GM12874 (cell line): ENCODE measurements around the gene ZNF532.

Experiments
- TF ChIP-seq, protein P1 (sequence below): IDR thresholded peaks from 2 replicates; pipeline ENCODE4 v1.5.1; 2011; ENCODE audit warnings: low read depth, mild to moderate bottlenecking, control low read depth, low read length, moderate library complexity; ENCODE audit not compliant: insufficient read depth

Gene ZNF532

DNA sequence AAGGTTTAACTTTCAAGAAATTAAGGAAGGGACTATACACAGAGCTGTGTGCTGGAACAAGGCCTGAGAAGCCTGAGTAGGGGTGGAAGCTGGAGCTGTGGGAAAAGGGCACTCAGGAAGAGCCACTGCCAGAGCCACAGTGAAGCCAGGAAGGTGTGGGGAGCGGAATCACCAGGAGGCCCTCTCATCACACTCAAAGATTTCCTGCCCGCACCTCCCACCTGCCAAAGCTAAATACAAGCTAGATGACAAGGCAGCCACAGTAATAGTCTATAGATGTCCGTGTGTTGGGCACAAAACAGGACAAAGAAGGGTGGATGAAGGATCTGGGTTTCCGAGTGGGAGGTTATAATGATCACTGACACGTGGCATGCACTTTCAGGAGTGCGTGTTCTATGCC lies 126.0 kb downstream of the ZNF532 start:
- TF ChIP-seq, protein P1, sequence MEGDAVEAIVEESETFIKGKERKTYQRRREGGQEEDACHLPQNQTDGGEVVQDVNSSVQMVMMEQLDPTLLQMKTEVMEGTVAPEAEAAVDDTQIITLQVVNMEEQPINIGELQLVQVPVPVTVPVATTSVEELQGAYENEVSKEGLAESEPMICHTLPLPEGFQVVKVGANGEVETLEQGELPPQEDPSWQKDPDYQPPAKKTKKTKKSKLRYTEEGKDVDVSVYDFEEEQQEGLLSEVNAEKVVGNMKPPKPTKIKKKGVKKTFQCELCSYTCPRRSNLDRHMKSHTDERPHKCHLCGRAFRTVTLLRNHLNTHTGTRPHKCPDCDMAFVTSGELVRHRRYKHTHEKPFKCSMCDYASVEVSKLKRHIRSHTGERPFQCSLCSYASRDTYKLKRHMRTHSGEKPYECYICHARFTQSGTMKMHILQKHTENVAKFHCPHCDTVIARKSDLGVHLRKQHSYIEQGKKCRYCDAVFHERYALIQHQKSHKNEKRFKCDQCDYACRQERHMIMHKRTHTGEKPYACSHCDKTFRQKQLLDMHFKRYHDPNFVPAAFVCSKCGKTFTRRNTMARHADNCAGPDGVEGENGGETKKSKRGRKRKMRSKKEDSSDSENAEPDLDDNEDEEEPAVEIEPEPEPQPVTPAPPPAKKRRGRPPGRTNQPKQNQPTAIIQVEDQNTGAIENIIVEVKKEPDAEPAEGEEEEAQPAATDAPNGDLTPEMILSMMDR = no peak

- TF ChIP-seq, protein P1 = no peak
These were observed 126.6 kb downstream of the ZNF532 start for GRCh38 chr18:58991167-58991798.

DNA sequence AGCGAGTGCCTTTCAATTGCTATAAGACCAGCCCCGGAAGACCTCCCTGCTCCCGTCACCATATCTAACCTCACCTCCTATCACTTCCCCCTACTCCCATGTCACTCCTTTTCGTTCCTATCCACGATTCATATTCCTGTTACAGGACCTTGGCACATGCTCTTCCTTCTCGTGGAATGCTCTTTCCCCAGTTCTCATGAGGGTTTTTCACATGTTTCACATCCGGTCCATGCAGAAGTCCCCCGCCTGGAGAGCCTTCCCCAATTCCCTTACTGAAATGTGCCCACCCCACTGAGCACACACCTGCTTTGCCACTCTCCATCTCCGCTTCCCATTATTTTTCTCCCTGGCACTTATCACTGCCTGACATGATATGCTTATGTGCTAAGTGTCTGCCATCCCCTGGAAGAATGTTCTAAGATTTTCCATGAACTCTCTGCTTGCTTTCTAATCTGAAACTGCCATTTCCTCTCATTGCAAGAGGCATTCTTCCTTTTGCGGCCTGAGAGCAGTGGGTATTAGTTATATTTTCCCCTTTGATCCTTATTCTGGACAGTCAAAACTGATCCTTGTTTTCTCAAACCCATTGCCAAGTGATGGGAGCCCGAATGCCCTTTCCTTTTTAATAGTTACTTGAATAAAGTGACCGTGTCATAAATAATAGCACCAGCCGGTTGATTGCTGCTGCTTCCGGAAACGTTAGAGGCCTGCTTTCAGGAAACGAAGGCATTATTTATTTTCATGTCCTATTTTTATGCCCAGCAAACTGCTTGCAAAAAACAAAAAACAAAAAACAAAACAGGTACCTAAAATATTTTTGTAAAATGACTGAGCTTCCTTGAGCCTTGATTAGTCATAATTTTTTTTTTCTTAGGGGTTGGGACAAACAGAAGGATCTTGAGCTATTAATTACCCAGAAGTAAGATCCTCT lies 127.9 kb downstream of the ZNF532 start:
- TF ChIP-seq, protein P1 = no peak

- TF ChIP-seq, protein P1 = no peak
These were observed 128.6 kb downstream of the ZNF532 start for GRCh38 chr18:58993260-58993659.

GRCh38 chr18:58995663-58996062 lies 131.0 kb downstream of the ZNF532 start:
- TF ChIP-seq, protein P1 = no peak

GRCh38 chr18:58996131-58996641 lies 131.5 kb downstream of the ZNF532 start:
- TF ChIP-seq, protein P1 = no peak

DNA sequence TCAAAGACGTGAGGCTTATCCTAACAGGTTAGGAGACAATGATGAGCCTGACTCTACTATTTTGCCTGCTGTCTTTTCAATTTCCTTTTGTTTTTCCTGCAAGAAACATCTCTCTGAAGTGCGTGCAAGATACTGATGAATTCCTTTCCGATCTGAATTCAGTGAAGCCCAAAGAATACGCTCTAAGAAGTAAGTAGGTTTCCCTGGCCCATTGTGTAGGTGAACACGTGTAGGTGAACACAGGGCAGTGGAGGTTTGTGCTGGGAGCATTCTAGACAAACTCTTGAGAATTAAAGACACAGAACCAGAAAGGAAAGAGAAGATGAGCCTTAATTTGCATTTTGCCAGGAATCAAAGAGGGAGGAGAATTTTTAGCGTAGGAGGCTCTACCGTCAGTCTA lies 132.0 kb downstream of the ZNF532 start:
- TF ChIP-seq, protein P1 = no peak
